ENCODE data around the gene PFKFB2.

PFKFB2 gene

DNA sequence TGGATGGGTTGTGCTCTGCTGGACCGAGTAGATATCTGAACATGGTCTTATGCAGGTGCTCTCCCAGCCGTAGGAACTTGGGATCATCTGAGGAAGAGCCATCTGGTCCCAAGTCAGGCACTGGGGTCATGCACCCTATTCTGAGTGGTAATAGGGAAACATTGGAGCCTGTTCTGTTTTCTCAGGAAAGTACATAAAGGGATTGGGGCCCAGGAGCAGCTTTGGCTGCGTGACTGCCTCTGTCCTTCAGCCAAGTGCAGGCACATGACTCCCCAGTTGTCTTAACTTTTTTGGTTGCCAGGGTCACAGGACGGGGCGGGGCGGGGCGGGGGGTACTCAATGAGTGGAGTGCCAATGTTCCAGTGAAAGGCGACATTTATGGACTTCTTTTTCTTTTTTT, 11.5 kb downstream of the PFKFB2 start:
- DNase-seq (ENCODE audit: low read depth in 3 of 3, low spot score in 1 of 3): no peak

- DNase-seq (ENCODE audit: low read depth in 3 of 3, low spot score in 1 of 3): no peak
Measured at GRCh38 chr1:207067185-207067584, 14.1 kb downstream of the PFKFB2 start.

DNA sequence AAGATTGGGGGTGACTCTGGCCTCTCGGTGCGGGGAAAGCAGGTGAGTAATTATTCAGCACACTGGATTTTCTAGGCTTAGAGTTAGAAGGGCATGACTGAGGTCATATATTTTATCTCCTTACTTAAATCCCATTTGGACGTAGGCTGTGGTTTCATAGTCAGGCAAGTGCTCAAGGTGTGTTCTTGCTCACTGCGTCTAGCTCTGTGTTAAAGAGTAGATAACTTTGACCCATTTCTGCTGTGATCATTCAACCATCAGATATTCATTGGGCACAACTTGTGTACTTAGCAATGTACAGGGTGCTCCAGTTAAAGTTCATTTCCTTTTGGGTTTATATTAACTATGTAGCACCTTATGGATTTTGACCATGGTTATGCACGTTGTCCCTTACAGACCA, 14.6 kb downstream of the PFKFB2 start:
- DNase-seq (ENCODE audit: low read depth in 3 of 3, low spot score in 1 of 3): no peak

GRCh38 chr1:207069061-207069460, 16.0 kb downstream of the PFKFB2 start:
- DNase-seq (ENCODE audit: low read depth in 3 of 3, low spot score in 1 of 3): no peak

DNA sequence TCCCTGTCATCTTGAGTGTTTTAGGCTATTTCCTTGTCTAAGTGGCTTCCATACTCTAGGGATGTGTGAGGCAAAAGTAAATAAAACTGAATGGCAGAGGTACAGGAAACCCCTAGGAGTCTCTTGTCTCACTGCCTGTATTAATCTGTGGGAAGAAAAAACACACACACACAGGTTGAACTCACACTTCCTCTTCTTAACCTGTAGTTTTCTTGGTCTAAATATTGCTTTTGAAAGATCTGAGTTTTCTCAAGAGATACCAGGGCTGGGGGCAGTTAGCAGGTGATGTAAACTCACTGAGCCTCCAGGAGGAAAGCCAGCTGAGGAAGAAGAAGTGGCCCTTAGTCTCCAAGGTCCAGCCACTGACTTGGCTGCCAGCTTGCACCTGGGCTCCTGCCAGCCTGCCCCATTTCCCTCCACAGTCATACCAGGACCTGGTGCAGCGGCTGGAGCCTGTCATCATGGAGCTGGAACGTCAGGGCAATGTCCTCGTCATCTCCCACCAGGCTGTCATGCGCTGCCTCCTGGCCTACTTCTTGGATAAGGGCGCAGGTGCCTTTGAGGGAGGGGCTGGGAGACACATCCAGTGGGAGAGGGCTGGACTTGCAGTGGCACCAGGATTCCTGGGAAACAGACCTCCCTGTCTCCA, 16.9 kb downstream of the PFKFB2 start:
- no peak for DNase-seq (ENCODE audit: low read depth in 3 of 3, low spot score in 1 of 3)

GRCh38 chr1:207070811-207071210, 17.7 kb downstream of the PFKFB2 start:
- no peak for DNase-seq (ENCODE audit: low read depth in 3 of 3, low spot score in 1 of 3)

DNA sequence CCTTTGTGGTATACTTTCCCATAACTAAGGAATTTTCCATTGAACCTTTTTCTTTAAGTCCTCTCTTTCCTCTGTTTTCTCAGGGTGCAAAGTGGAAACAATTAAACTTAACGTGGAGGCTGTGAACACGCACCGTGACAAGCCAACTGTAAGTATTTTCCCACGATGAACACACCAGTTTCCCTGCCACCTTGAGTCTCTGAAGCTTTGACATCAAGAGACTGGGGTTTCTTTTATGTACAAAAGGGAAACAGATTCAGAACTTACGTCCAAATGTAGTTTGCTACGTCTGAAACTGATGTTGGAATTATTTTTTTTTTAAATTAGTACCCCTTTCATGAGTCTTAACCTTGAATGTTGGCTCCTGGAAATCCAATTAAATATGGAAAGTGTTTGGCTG, 18.4 kb downstream of the PFKFB2 start:
- DNase-seq (ENCODE audit: low read depth in 3 of 3, low spot score in 1 of 3): no peak

DNA sequence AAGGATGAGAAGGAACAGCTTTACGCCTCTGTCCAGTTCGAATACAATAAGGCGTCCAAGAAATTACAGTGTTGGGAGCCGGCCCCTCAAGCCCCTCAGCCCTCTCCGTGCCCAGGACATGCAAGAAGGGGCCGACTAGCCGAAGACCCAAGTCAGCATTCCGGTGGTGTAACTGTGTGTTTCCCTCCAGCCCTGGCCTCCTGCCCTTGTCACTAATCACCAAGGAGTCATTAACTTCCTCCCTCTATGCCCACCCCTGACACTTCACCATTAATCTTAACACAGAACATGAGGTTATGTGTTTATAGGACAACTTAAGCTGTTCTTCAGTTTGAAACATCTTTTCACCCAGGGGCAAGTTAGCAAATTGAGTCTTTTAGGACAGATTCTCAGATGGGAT, 19.2 kb downstream of the PFKFB2 start:
- no peak for DNase-seq (ENCODE audit: low read depth in 3 of 3, low spot score in 1 of 3)

DNA sequence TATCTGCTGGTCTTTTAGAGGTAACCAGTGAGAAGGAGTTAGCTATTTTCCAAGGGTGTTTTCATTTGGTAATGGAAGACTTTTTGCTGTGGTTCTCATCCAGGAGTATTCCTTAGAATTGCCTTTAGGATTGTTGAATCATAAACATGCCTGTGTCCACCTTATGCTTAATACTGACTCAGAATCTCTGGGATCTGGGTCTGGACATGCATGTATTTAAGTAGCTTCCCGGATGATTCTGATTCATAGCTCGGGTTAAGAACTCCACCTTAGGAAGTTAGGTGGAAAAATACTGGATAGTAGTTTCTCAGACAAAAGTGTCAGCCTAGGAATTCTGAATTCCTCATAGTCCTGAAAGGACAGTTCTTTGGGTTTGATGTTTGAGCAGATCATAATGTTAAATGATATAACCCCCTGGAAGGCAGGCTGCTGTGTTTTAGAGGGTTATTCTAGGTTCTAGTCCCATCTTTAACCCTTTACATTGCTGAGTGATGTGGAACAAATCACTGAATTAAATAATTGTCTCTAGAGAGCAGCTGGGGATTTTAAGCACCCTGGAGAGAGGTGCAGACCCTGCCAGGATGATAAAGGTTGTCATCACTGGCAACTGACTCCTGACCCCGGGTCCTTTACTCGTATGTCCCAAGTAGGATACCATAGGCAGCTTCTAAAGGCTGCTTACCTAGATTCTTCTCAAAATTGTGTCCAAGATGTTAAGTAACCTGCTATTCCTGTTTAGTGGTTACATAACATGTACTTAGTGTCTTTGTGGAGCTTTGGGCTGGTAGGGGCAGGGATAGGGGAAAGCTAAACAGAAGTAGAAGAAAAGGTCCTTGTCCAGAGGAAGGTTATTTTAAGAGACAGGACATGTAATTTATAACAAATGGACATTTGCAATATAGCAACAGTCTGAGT, 21.1 kb downstream of the PFKFB2 start:
- DNase-seq (ENCODE audit: low read depth in 3 of 3, low spot score in 1 of 3): no peak

GRCh38 chr1:207076181-207076955, 23.3 kb downstream of the PFKFB2 start:
- no peak for DNase-seq (ENCODE audit: low read depth in 3 of 3, low spot score in 1 of 3)

GRCh38 chr1:207077012-207077411, 23.9 kb downstream of the PFKFB2 start:
- no peak for DNase-seq (ENCODE audit: low read depth in 3 of 3, low spot score in 1 of 3)

GRCh38 chr1:207077470-207078377, 24.6 kb downstream of the PFKFB2 start:
- DNase-seq (ENCODE audit: low read depth in 3 of 3, low spot score in 1 of 3): peak; percentile 16 to 38 (median 27)

DNA sequence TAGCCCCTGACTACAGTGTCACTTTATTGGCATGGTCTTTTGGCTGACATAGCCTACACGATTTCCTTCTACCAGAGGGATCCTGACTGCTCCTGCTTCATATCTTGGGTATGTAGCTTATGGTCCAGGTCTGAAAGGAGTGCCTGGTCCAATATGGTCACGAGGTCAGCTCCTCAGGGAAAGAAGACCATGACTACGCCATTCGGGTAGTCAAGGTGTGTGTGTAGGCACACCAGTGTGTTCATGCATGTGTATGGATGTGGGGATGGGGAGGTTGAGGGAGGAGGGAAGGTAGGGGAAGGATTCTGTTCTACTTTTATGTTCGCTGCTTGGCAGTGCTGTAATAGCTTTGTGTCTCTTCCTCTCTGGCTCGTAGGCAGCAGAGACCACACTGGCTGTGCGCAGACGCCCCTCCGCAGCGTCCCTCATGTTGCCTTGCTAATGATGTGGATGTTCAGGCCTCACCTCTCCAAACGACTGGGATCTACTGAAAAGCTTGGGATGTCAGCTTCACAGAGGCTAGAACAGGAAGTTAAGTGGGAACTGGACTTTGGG, 25.6 kb downstream of the PFKFB2 start:
- DNase-seq (ENCODE audit: low read depth in 3 of 3, low spot score in 1 of 3): no peak

GRCh38 chr1:207079706-207080241, 26.7 kb downstream of the PFKFB2 start:
- no peak for DNase-seq (ENCODE audit: low read depth in 3 of 3, low spot score in 1 of 3)

GRCh38 chr1:207081088-207081487, 28.0 kb downstream of the PFKFB2 start:
- no peak for DNase-seq (ENCODE audit: low read depth in 3 of 3, low spot score in 1 of 3)

DNA sequence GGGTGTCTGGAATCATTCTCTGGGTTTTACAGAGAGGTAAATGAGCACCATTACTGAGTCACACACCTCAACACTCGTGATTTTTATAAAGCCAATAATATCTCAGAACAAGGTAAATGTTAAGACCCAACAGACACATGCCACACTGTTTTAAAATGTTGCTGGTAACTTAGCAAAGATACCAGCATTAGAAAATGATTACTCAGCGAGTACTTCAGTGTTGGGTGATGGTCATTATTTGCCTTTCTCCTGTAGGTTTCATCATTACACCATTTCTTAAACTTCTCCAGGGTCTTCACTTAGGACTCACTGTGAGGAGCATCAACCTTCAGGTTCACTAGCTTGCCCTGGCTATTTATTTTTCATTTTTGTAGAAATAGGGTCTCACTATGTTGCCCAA, 28.7 kb downstream of the PFKFB2 start:
- no peak for DNase-seq (ENCODE audit: low read depth in 3 of 3, low spot score in 1 of 3)

DNA sequence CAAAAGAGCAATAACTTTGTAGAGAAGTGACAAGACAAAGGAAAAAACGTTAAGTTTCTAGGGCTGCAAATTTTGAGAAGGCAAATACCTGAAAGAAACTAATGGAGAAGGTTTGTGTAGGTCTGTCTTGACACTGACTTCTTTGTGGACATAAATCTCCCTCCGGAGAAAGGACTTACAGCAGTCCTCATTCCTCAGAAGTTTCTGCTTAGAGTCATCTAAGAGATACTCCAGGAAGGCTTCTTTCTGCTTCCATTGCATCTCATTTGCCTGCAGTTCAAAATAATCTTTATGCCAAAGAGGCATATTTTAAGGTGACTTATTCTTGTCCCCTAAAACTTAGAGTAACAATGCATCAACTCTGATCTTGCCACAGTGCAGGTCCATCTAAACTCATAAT, 31.2 kb downstream of the PFKFB2 start:
- no peak for DNase-seq (ENCODE audit: low read depth in 3 of 3, low spot score in 1 of 3)

GRCh38 chr1:207084701-207085180, 31.7 kb downstream of the PFKFB2 start:
- DNase-seq (ENCODE audit: low read depth in 3 of 3, low spot score in 1 of 3): peak in 2 of 3 donors; percentile 12 to 22

- DNase-seq (ENCODE audit: low read depth in 3 of 3, low spot score in 1 of 3): no peak
Measured at GRCh38 chr1:207085887-207086286, 32.8 kb downstream of the PFKFB2 start.

- no peak for DNase-seq (ENCODE audit: low read depth in 3 of 3, low spot score in 1 of 3)
Measured at GRCh38 chr1:207088161-207088560, 35.1 kb downstream of the PFKFB2 start.

All from stimulated activated CD4-positive, alpha-beta T cell treated with anti-CD3 and anti-CD28 coated beads, TNF-alpha, amount 100 ng/mL, for 1 hour (primary cell).